IPS-18c (cell line): ENCODE data around the gene CYP27B1.
A peak's percentile ranks its signal among the peaks of the same experiment; 100 is the strongest.
"Not testable (repeated sequence)": the region's sequence is repeated elsewhere in the genome, so short reads cannot be mapped to it uniquely, and the experiment has no call there.

Experiments
- H3K4me3 ChIP-seq: 2 replicates; pipeline ENCODE4 v1.7.0; 2013; ENCODE audit warnings: low read depth, mild to moderate bottlenecking, low read length, moderate library complexity; ENCODE audit not compliant: insufficient read depth
- H3K9me3 ChIP-seq: one replicate; pipeline ENCODE4 v1.6.1; 2013; ENCODE audit warnings: mild to moderate bottlenecking, low read length, moderate library complexity; ENCODE audit not compliant: control insufficient read depth, insufficient read depth

CYP27B1 gene

DNA sequence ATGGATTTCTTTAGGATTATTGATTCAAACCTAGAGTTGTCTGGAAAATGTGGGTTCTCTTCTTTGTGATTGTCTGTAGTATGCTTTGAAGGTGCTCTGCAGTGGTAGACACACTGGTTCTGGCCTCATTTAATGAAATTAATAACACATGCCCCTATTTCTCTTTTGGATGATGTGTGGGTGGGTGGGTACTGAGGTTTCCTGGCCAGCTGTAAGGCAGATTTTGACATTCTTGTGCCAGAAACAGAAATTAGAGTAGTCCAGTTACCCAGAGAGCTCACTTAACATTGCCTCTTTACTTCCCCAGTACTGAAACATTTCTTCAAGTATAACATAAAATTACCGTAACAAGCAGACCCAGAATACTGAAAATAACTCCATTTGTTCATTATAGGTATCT, 30.1 kb upstream of the CYP27B1 start:
- Histone ChIP-seq H3K4me3 (no peak overlapping the region), H3K9me3 (no peaks in the 10 kb centered on the region)

DNA sequence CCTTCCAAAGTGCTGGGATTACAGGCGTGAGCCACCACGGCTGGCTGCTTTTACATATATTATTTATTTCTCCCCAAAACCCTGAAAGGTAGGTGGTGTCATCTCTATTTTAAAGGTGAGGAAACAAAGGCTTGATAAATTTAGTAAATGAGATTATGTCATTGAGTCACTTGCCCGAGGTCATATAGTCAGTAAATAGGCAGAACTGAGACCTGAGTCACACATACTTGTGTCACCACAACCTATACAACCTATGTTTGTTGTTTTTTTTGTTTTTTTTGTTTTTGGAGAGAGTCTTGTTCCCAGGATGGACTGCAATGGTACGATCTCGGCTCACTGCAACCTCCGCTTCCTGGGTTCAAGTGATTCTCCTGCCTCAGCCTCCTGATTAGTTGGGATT, 28.5 kb upstream of the CYP27B1 start:
- Histone ChIP-seq H3K9me3 (no peaks in the 10 kb centered on the region), H3K4me3 (no peak overlapping the region)

DNA sequence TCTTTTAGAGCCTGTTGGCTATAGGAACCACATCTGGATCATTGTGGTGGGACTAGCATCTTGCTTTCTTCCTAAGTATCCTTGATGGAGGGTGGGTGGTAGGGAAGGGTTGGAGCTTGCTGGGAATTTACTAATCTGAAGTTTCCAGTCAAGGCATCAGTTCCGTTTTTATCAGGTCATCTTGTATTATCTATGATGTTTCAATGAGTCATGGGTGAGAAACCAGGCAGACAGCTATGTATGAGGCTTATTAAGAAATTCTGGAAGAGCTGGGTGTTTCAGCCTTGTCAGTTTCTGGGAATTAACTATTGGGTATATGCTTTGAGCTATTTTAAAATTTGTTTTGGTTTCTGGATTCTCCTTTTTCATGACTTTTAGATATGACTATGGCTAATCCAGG, 27.0 kb upstream of the CYP27B1 start:
- no peaks in the 10 kb centered on the region for H3K9me3 ChIP-seq
- H3K4me3 ChIP-seq = no peak overlapping the region

DNA sequence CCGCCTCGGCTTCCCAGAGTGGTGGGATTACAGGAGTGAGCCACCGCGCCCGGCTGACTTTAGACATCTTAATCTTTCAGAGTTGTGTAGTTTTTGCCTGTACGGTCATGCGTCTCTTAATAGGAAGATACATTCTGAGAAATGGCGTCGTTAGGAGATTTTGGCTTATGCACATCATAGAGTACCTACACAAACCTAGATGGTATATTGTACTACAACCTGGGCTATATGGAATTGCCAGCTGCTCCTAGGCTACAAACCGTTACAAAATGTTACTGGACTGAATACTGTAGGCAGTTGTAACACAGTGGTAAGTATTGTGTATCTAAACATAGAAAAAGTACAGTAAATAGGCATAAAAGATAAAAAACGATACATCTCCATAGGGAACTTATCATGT, 17.0 kb upstream of the CYP27B1 start:
- Histone ChIP-seq H3K4me3 (no peak overlapping the region), H3K9me3 (no peaks in the 10 kb centered on the region)

DNA sequence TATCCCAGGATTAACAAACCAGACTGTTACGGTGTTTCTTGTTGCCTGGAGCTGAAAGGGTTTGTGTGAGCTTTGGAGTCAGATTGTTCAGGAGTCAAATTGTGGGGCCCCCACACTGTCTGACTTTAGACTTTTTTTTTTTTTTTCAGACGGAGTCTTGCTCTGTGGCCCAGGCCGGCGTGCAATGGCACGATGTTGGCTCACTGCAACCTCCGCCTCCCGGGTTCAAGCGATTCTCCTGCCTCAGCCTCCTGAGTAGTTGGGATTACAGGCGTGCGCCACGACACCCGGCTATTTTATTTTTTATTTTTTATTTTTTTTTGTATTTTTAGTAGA, 16.6 kb upstream of the CYP27B1 start:
- H3K4me3 ChIP-seq = peak overlapping the region; percentile 96
- no peaks in the 10 kb centered on the region for H3K9me3 ChIP-seq

DNA sequence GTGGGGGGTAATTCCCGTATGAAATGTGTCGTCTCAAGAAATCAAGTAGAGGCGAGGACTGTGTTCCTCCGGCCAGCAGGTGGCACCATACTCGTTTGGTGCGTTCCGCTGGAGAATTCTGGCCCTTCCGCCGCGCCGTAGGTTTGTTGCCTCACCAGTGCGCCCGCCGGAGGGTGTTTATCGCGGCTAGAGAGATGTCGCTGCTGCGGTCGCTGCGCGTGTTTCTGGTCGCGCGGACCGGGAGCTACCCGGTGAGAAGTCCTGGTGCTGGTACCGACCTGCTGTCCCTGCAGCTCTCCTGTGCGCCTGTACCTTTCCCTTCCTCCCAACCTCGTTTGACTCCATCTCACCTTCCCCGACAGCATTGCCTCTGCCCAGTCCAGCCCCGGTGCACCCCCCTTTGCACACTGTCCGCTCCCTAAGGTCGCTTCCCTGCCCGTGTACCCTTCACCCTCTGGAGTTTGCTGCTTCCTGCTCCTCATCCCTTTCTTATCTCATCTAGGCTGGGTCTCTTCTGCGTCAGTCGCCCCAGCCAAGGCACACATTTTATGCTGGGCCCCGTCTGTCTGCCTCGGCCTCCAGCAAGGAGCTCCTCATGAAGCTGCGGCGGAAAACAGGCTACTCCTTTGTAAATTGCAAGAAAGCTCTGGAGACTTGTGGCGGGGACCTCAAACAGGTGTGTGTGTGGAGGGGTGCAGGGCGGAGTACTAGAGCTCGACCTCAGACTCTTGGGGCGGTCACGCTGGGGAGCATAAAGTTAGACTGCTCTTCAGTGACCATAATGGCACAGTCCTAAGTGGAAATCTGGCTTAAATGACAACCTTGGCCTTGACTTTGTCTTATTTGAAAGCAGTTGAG, 16.0 kb upstream of the CYP27B1 start, which contains the start of gene TSFM:
TSS of gene TSFM (plus strand) at position 180 of the 858 bp plus-strand sequence. CDS start at position 195, 15 bp downstream.
- Histone ChIP-seq H3K4me3 (peak within 1 kb of the TSS; percentile 96), H3K9me3 (no peaks in the 10 kb centered on the region)

DNA sequence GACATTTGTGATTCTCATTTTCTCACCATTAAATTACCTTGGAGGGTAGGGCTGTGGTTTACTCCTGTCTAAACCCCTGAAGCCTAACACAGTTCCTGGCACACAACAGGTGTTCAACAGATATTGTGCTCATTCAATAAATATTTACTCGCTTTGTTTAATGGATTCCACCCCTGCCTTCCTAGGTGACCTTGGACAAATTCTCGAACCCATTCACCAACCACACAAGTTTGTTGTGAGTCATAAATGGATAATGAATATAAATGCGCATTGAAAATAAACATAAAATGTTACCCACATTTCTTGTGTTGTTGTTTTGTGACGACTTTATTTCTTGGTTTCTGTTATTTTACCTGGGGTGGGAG, 15.3 kb upstream of the CYP27B1 start:
- no peak overlapping the region; the same call in 1 of the 2 replicates for H3K4me3 ChIP-seq
- no peaks in the 10 kb centered on the region for H3K9me3 ChIP-seq

DNA sequence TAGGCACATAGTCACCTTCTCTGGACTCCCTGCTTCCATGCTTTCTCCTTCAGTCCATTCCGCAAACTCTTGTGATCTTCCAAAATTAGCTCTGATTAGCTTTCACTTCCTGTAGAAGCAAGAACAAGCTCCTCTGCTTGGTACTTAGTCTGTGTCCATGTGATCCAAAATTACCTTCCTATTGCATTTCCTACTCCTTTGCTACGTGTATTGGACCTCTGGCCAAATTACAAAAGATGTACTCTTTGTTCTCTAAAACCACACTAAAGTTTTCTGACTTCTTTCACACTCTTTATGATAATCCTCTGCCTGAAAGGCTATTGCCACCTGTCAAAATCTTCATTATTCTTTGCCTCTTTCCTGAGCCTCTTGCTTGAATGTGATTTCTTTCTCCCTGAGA, 14.9 kb upstream of the CYP27B1 start:
- H3K4me3 ChIP-seq = no peak overlapping the region

DNA sequence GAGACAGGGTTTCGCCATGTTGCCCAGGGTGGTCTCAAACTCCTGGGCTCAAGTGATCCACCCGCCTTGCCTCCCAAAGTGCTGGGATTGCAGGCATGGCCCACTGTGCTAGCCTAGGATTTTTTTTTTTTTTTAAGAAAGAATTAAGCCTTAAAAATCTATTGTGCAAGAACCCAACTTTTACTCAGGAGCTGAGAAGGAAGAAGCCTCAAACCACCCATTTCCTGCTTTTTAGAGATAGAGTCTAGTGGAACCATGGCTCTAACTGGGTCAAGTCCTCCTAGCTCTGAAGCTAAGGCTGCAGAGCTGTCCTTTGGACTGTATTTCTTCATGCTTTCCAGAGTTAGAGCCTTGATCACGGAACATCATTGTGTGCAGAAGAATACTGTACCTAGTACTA, 14.4 kb upstream of the CYP27B1 start:
- Histone ChIP-seq H3K4me3 (no peak overlapping the region), H3K9me3 (no peaks in the 10 kb centered on the region)

More for the DNA sequence above, 14.9 kb upstream of the CYP27B1 start:
- H3K9me3 ChIP-seq = no peaks in the 10 kb centered on the region

DNA sequence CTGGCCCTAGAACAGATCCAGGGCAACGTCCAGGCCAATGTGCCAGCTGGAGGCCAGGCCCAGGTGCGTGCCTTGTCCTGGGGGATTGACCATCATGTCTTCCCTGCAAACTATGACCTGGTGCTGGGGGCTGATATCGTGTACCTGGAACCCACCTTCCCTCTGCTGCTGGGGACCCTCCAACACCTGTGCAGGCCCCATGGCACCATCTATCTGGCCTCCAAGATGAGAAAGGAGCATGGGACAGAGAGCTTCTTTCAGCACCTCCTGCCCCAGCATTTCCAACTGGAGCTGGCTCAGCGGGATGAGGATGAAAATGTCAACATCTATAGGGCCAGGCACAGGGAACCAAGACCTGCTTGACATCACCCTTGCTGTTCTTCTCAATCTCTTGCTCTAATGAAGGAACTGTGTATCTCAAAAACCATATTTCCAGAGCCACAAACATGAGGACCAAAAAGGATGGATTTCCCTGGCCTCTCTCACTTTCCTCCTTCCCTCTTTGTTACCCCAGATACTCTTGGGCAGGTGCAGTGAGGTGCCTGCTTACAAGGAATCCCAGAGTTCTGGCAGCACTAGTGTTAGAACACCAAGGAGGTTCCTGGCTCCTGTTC, 13.5 kb upstream of the CYP27B1 start:
- H3K4me3 ChIP-seq = no peak overlapping the region
- H3K9me3 ChIP-seq = no peaks in the 10 kb centered on the region

DNA sequence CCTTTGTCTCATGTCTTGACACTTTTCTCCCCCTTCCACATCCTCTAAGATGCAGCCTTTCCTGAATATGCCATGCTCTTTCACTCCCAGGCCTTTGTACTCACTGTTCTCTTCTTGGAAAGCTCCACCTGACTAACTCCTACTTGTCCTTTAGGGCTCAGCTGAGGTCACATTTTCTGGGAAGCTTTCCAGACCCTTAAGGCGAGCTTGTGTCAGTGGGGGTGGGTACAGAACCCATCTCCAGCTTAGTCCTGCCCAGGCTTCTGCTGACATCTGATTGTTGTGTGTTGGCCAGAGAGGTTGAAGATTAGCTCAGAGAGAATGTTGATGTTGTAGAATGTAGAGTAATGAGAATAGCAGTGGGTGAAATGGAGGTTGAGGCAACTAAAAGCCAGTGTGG, 12.9 kb upstream of the CYP27B1 start:
- Histone ChIP-seq H3K4me3 (no peak overlapping the region), H3K9me3 (no peaks in the 10 kb centered on the region)

DNA sequence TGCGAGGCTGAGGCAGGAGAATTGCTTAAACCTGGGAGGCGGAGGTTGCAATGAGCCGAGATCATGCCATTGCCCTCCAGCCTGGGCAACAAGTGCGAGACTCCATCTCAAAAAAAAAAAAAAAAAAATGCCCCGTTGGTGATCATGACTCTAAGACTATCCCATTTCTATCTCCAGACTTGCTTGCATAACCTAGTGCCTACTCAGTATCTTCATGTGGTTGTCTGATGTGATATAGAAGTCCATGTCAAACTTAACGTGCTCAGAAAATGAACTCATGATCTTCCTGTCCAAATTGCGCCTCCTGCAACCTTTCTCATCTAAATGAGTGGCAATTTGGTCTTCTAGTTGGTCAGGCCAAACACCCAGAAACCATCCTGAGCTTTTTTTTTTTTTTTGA, 11.0 kb upstream of the CYP27B1 start:
- H3K4me3 ChIP-seq = no peak overlapping the region
- H3K9me3 ChIP-seq = no peaks in the 10 kb centered on the region

DNA sequence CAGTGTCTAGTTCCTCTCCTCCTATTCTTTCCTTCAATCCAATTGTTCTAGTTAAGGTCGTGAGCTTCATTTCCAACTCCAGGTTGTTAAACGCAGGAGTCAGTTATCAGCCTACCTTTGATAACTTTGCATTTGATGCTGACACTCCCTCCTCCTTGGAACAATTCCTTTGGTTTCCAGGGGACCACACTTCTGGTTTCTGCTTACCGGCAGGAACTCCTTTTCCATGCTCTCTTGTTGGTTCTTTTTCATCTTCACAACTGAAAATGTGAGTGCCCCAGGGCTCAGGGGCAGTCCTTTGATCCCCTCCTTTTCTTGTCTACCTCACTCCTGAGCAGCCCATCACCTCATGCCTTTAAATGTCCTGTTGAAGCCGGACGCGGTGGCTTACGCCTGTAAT, 10.5 kb upstream of the CYP27B1 start:
- H3K4me3 ChIP-seq = no peak overlapping the region
- no peaks in the 10 kb centered on the region for H3K9me3 ChIP-seq

DNA sequence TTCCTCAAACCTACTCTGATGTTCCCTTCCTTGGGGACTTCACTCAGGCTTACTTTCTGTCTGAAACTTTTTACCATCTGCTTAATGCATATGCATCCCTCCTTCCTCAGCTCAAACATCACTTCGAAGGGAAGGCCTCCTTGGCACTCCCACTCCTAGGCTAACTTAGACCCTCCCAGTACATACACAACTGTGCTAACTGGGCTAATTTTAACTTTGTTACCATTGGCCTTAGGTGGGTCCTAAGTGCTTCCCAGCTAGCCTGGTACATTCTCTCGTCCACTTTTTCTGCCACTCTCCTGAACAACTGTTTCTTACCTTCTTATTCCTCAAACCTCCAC, 9.3 kb upstream of the CYP27B1 start:
- no peak overlapping the region for H3K4me3 ChIP-seq
- no peaks in the 10 kb centered on the region for H3K9me3 ChIP-seq

DNA sequence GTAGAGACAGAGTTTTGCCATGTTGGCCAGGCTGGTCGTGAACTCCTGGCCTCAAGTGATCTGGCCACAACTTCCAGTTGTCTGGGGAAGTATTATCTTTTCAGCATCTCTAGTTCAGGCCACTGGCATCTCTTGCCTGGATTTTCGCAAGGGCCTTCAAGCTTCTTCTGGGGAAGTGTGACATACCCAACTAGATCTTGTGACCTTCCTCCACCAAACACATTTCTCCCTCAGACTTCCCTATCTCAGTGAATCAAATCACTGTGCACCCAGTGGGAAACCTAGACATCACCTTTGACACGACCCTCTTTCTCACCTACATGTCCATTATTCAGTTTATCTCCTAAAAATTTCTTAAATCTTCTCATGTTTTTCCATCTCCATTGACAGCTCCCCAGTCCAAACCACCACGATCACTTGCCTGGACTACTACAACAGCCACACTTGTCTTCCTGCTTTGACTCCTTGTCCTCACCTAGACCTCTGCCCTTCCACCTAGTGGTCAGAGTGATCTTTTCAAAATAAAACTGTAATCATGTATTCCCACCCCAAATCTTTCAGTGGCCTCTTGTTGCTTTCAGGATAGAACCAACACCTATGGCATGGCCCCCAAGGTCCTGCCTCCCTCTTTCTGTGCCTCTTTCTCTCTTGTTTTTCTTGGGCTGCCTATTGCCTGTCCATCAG, 8.8 kb upstream of the CYP27B1 start:
- Histone ChIP-seq H3K4me3 (no peak overlapping the region), H3K9me3 (no peaks in the 10 kb centered on the region)

DNA sequence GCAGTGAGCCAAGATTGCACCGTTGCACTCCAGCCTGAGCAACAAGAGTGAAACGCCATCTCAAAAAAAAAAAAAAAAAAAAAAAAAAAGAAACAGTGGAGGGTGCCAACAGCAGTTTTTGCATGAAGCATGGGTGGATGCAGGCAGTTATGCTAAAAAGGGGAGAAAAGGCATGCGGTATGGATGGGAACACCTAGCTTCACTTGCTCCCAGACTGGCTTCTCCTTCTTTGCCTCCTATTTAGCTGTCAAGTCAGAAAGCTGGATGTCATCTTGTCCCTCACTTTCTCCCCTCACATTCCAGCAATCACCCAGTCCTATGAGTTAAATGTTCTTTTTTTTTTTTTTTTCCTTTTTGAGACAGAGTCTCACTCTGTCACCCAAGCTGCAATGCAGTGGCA, 8.2 kb upstream of the CYP27B1 start:
- H3K4me3 ChIP-seq = no peak overlapping the region
- no peaks in the 10 kb centered on the region for H3K9me3 ChIP-seq

DNA sequence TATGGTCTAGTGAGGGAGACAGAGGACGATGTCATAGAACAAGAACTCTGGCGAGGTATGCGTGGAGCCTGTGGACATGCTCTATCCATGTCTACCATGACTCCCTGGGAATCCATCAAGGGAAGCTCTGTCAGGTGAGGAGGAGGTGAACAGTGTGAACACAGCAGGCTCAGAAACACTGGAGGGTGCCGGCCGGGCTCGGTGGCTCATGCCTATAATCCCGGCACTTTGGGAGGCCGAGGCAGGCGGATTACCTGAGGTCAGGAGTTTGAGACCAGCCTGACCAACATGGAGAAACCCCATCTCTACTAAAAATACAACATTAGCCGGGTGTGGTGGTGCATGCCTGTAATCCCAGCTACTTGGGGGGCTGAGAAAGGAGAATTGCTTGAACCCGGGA, 7.8 kb upstream of the CYP27B1 start:
- H3K4me3 ChIP-seq, H3K9me3 ChIP-seq: not testable (repeated sequence)
